Neural progenitor cell (in vitro differentiated cells): ENCODE measurements around the gene PLA2G2C. TPM values are rescaled to one million over a fixed set of nuclear protein-coding genes. Genes with fewer than 3 reads are reported as not detected.

Experiments used
- DNase-seq: peaks from one replicate; pipeline ENCODE4 v3.0.0-alpha.2; 2016; ENCODE audit warnings: low spot score
- H2AFZ ChIP-seq: fragments of 200-600 bp; sonication (generic); replicated peaks from 2 replicates; pipeline ENCODE4 v1.6.1; 2016; ENCODE audit warnings: antibody characterized with exemption
- H3F3A ChIP-seq: fragments of 200-600 bp; sonication (generic); 2 replicates; pipeline ENCODE4 v1.6.1; 2016; ENCODE audit warnings: antibody characterized with exemption, low read depth
- H3K27ac ChIP-seq: fragments of 200-600 bp; sonication (generic); 2 replicates; pipeline ENCODE4 v1.5.1; 2016; ENCODE audit warnings: mild to moderate bottlenecking
- H3K27me3 ChIP-seq: fragments of 200-600 bp; sonication (generic); 2 replicates; pipeline ENCODE4 v1.6.1; 2016; ENCODE audit warnings: mild to moderate bottlenecking, moderate library complexity
- H3K36me3 ChIP-seq: fragments of 200-600 bp; sonication (generic); 2 replicates; pipeline ENCODE4 v1.5.1; 2016
- H3K4me1 ChIP-seq: fragments of 200-600 bp; sonication (generic); 2 replicates; pipeline ENCODE4 v1.6.1; 2016; ENCODE audit warnings: mixed run types
- H3K4me2 ChIP-seq: fragments of 200-600 bp; sonication (generic); 2 replicates; pipeline ENCODE4 v1.6.1; 2016
- H3K4me3 ChIP-seq: fragments of 200-600 bp; sonication (generic); 2 replicates; pipeline ENCODE4 v1.5.1; 2016
- H3K79me2 ChIP-seq: fragments of 200-600 bp; sonication (generic); 2 replicates; pipeline ENCODE4 v1.6.1; 2016; ENCODE audit warnings: low read depth
- H3K9ac ChIP-seq: fragments of 200-600 bp; sonication (generic); 2 replicates; pipeline ENCODE4 v1.6.1; 2016
- H3K9me3 ChIP-seq: fragments of 200-600 bp; sonication (generic); 2 replicates; pipeline ENCODE4 v1.5.1; 2016; ENCODE audit warnings: low read depth
- H4K20me1 ChIP-seq: fragments of 200-600 bp; sonication (generic); 2 replicates; pipeline ENCODE4 v1.6.1; 2016; ENCODE audit warnings: low read depth
- H3K27ac Mint-ChIP-seq: 3 replicates; pipeline ENCODE4 v1.8.0; 2021; ENCODE audit warnings: mixed read lengths
- H3K27me3 Mint-ChIP-seq: 2 replicates; pipeline ENCODE4 v1.8.0; 2022; ENCODE audit warnings: low read depth, mild to moderate bottlenecking, inconsistent platforms, moderate library complexity, mixed read lengths; ENCODE audit not compliant: insufficient read depth
- H3K36me3 Mint-ChIP-seq: 3 replicates; pipeline ENCODE4 v1.8.0; 2021; ENCODE audit warnings: mixed read lengths
- H3K4me1 Mint-ChIP-seq: 3 replicates; pipeline ENCODE4 v1.8.0; 2021; ENCODE audit warnings: mixed read lengths
- H3K4me3 Mint-ChIP-seq: 3 replicates; pipeline ENCODE4 v1.8.0; 2021; ENCODE audit warnings: mild to moderate bottlenecking, moderate library complexity, mixed read lengths
- H3K9me3 Mint-ChIP-seq: 3 replicates; pipeline ENCODE4 v1.8.0; 2020; ENCODE audit warnings: mixed read lengths
- CTCF ChIP-seq: fragments of 200-600 bp; sonication (generic); IDR thresholded peaks from 2 replicates; pipeline ENCODE4 v1.5.1; 2017; ENCODE audit warnings: antibody characterized with exemption, mild to moderate bottlenecking
- EZH2 ChIP-seq: fragments of 200-600 bp; sonication (generic); IDR thresholded peaks from 2 replicates; pipeline ENCODE4 v1.6.1; 2017; ENCODE audit warnings: antibody characterized with exemption, mild to moderate bottlenecking, moderate library complexity
- EZH2phosphoT487 ChIP-seq: fragments of 200-600 bp; sonication (generic); IDR thresholded peaks from 2 replicates; pipeline ENCODE4 v1.6.1; 2017; ENCODE audit warnings: antibody characterized with exemption
- total RNA-seq: library from RNA; depleted of rRNA; stranded (reverse); fragments of >200 nt; gene quantifications from 2 replicates; pipeline ENCODE4 v1.2.3, GENCODE V29; 2015; ENCODE audit warnings: low replicate concordance

The PLA2G2C gene
- total RNA-seq, 1 donor from 2014 or later: not detected

- no peak overlapping the region for H3K9ac ChIP-seq
- no peak overlapping the region for H3K4me2 ChIP-seq
- no peaks in the 10 kb centered on the region for H3K4me1 ChIP-seq
- no peaks in the 10 kb centered on the region for H3K36me3 Mint-ChIP-seq
- no peak for TF ChIP-seq EZH2
- no peak for TF ChIP-seq EZH2phosphoT487
- TF ChIP-seq CTCF: no peak
- H2AFZ ChIP-seq: no peak overlapping the region
- no peak for DNase-seq
- H4K20me1 ChIP-seq: no peaks in the 10 kb centered on the region
- H3K9me3 ChIP-seq: no peaks in the 10 kb centered on the region
- no peaks in the 10 kb centered on the region for H3K9me3 Mint-ChIP-seq
- H3K27me3 ChIP-seq: peaks cover 55% of the 10 kb centered on the region
- peaks cover 14% of the 10 kb centered on the region for H3K27me3 Mint-ChIP-seq
- H3K79me2 ChIP-seq: no peaks in the 10 kb centered on the region
- H3K4me1 Mint-ChIP-seq: peaks cover 25% of the 10 kb centered on the region
- no peak overlapping the region for H3K4me3 ChIP-seq
- no peaks in the 10 kb centered on the region for H3K36me3 ChIP-seq
- H3K27ac Mint-ChIP-seq: no peak overlapping the region
- no peak overlapping the region for H3K4me3 Mint-ChIP-seq
- H3K27ac ChIP-seq: no peak overlapping the region
- H3F3A ChIP-seq: peaks cover 4% of the 10 kb centered on the region
Measured at GRCh38 chr1:20183035-20183434, 3.3 kb downstream of the PLA2G2C start.

- Mint-ChIP-seq H3K4me1 (peaks cover 21% of the 10 kb centered on the region), H3K27ac (no peak overlapping the region), H3K4me3 (no peak overlapping the region), H3K36me3 (no peaks in the 10 kb centered on the region), H3K9me3 (no peaks in the 10 kb centered on the region), H3K27me3 (peaks cover 15% of the 10 kb centered on the region)
- Histone ChIP-seq H3K27ac (no peak overlapping the region), H3K4me1 (no peaks in the 10 kb centered on the region), H3K36me3 (no peaks in the 10 kb centered on the region), H3K79me2 (no peaks in the 10 kb centered on the region), H3K4me3 (no peak overlapping the region), H3K9me3 (no peaks in the 10 kb centered on the region), H3F3A (peaks cover 4% of the 10 kb centered on the region), H4K20me1 (no peaks in the 10 kb centered on the region), H2AFZ (no peak overlapping the region), H3K4me2 (no peak overlapping the region), H3K9ac (no peak overlapping the region), H3K27me3 (peaks cover 53% of the 10 kb centered on the region)
- TF ChIP-seq EZH2: no peak
- TF ChIP-seq CTCF: no peak
- TF ChIP-seq EZH2phosphoT487: no peak
- no peak for DNase-seq
Measured at GRCh38 chr1:20182415-20182814, 3.9 kb downstream of the PLA2G2C start.

- Histone ChIP-seq H3K27ac (no peak overlapping the region), H3K4me2 (no peak overlapping the region), H3F3A (peaks cover 4% of the 10 kb centered on the region), H4K20me1 (no peaks in the 10 kb centered on the region), H3K27me3 (peaks cover 46% of the 10 kb centered on the region), H2AFZ (no peak overlapping the region), H3K4me1 (no peaks in the 10 kb centered on the region), H3K36me3 (no peaks in the 10 kb centered on the region), H3K9me3 (no peaks in the 10 kb centered on the region), H3K4me3 (no peak overlapping the region), H3K9ac (no peak overlapping the region), H3K79me2 (no peaks in the 10 kb centered on the region)
- H3K4me1 Mint-ChIP-seq: peaks cover 10% of the 10 kb centered on the region
- H3K27me3 Mint-ChIP-seq: peaks cover 15% of the 10 kb centered on the region
- no peaks in the 10 kb centered on the region for H3K36me3 Mint-ChIP-seq
- H3K27ac Mint-ChIP-seq: no peak overlapping the region
- DNase-seq: no peak
- H3K9me3 Mint-ChIP-seq: no peaks in the 10 kb centered on the region
- no peak overlapping the region for H3K4me3 Mint-ChIP-seq
- TF ChIP-seq CTCF (no peak), EZH2 (no peak), EZH2phosphoT487 (no peak)
Measured at GRCh38 chr1:20180844-20181207, 5.5 kb downstream of the PLA2G2C start.
